C4-2B (cell line): ENCODE data around the gene KITLG.

Experiments
- CTCF ChIP-seq: fragments of 450-650 bp; conservative IDR thresholded peaks from 2 replicates; pipeline ENCODE4 v1.5.1; 2017; ENCODE audit warnings: mild to moderate bottlenecking
- ZFX ChIP-seq: fragments of 450-650 bp; IDR thresholded peaks from 2 replicates; pipeline ENCODE4 v1.6.1; 2017

- TF ChIP-seq CTCF (no peak), ZFX (no peak)
Observed at GRCh38 chr12:88624911-88625310, 44.6 kb upstream of the KITLG start.
